Motor neuron (in vitro differentiated cells): Measurements from ENCODE around the gene MEGF11. TPM values are rescaled to one million over a fixed set of nuclear protein-coding genes. Genes with fewer than 3 reads are reported as not detected.
A peak's percentile ranks its signal among the peaks of the same experiment; 100 is the strongest.

Source experiments
- ATAC-seq, 8 experiments: fragments of 200-7000 bp; cut with Tn5 transposase; replicated peaks in 6 of 8; 2 replicates each; pipeline ENCODE4 v1.8.0; 2021; ENCODE audit warnings: mild to moderate bottlenecking in 8 of 8, moderate library complexity in 8 of 8
- H3K27ac ChIP-seq, 2 donors: fragments of 250-450 bp; sonication (Bioruptor Pico); 2 replicates each; pipeline ENCODE4 v1.9.0; 2021; ENCODE audit warnings: antibody characterized with exemption in 2 of 2, mild to moderate bottlenecking in 2 of 2, moderate library complexity in 1 of 2
- H3K4me1 ChIP-seq, 2 donors: fragments of 250-450 bp; sonication (Bioruptor Pico); replicated peaks in 1 of 2; 2 replicates each; pipeline ENCODE4 v1.6.1; 2021; ENCODE audit warnings: antibody characterized with exemption in 2 of 2, mild to moderate bottlenecking in 2 of 2, moderate library complexity in 1 of 2
- H3K4me3 ChIP-seq, 5 donors: fragments of 250-450 bp; sonication (Bioruptor Pico); 2 replicates each; pipeline ENCODE4 v1.9.0; 2021; ENCODE audit warnings: antibody characterized with exemption in 5 of 5, mild to moderate bottlenecking in 5 of 5, moderate library complexity in 4 of 5
- WGBS, 10 experiments: fragments of 450-650 bp; shearing (Covaris generic); methylation state at CpG; one replicate each; pipeline ENCODE4 v1.0.0; 2022; 5-methylcytosine and 5-hydroxymethylcytosine counted together
- in situ Hi-C, 9 experiments: fragments of 400-800 bp; cut with MboI; loops; one replicate each; pipeline ENCODE4 v1.15.0; 2021; ENCODE audit warnings: low sequenced_read_pairs in 9 of 9, low pct_unique_long_range_greater_than_20kb in 2 of 9; ENCODE audit not compliant: unreplicated experiment in 9 of 9
- total RNA-seq, 8 experiments: library from RNA; unstranded; fragments of 300-600 nt; gene quantifications; 2 replicates each; pipeline versions ENCODE4 v1.2.3 to v1.2.4, GENCODE V29; 2022

The MEGF11 gene
- total RNA-seq, 8 experiments from 2014 or later = 2.8 to 18.2 (median 9.0) TPM

DNA sequence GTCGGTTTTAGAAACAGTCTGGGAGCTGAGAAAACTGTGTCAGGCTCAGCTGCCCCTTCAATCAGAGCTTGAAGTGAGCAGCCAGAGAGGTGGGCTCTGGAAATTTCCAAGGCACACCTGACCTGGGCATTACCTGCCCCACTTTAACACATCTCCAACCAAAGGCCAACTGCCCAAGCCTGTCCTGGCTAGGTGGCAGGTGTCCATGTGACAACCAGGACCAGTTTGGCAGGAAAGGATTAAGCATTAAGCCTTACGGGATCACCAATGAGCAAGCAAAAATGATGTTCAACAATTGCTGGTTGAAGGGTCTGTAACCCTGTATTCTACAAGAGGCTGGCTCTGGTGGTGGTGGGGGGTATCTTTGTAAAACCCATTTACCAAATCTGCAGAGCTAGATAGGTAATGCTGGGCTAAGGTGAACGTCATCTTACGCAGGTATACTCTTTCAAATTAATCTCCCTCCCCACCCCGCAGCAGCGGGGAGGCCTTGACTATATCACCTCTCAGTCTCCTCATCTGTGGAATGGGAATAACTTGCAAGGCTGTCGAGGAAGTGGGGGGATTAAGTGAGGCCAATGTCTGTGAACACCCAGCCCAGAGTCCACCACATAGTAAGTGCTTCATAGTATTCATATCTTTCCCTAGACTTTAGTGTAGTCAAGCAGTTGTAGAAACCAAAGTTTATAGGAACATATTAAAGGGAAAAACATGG is 183.2 kb downstream of the MEGF11 start:
- H3K27ac ChIP-seq = no peak overlapping the region
- in situ Hi-C loops = no loop called here
- peaks cover 22 to 39% of the 10 kb centered on the region in 2 donors for H3K4me1 ChIP-seq
- no peak overlapping the region for H3K4me3 ChIP-seq
- 75 to 100% (median 89%) methylated on average over 1 to 7 of the region's 7 CpGs; no CpG with 5 or more reads in 2 of the 10 experiments for WGBS, 10 experiments
- no peak for ATAC-seq

DNA sequence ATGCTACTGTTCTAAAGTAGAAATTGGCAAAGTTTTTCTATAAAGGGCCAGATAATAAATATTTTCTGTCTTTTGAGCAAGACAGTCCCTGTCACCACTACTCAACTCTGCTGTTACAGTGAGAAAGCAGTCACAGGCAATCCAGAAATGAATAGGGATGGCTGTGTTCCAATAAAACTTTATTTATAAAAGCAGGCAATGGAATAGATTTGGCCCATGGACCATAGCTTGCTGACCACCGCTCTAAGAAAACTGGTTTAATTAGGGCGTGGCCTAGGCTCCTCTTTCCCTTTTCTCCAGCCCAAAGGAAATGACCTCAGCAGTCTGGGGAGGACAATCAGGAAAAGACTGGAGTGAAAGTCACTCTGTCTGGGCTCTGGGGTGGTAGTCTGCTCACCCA is 183.8 kb downstream of the MEGF11 start:
- peak in 1 of 8 experiments; percentile 38 for ATAC-seq
- Histone ChIP-seq H3K27ac (no peak overlapping the region), H3K4me1 (peaks cover 26 to 45% of the 10 kb centered on the region in 2 donors), H3K4me3 (no peak overlapping the region)
- in situ Hi-C loops = no loop called here
- 33 to 100% (median 71%) methylated on average over 1 of the region's 2 CpGs; no CpG with 5 or more reads in 7 of the 10 experiments for WGBS, 10 experiments

DNA sequence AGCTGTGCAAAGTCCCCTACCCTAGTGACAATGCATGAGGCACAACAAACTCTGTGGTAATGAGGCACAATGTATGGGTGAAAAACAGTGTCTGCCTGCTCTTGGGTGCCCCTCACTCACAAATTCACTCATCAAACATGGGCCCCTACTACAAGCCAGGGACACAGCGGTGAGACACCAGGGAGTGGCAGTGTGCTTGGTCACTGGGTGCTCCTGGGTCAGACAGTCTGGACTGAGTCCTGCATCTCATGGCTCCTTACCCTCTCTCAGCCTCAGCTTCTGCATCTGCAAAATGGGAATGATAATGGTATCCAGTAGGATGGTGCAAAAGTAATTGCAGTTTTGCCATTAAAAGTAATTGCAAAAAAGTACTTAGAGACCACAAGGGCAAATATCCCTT is 184.7 kb downstream of the MEGF11 start:
- in situ Hi-C loops = no loop called here
- no peak for ATAC-seq
- 100% methylated on average over 1 of the region's 1 CpG; no CpG with 5 or more reads in 8 of the 10 experiments for WGBS, 10 experiments
- peaks cover 26 to 50% of the 10 kb centered on the region in 2 donors for H3K4me1 ChIP-seq
- no peak overlapping the region for H3K4me3 ChIP-seq
- no peak overlapping the region for H3K27ac ChIP-seq

GRCh38 chr15:66067687-66068086 is 185.9 kb downstream of the MEGF11 start:
- H3K27ac ChIP-seq = no peak overlapping the region
- 0 to 83% (median 28%) methylated on average over 1 to 4 of the region's 5 CpGs; no CpG with 5 or more reads in 2 of the 10 experiments for WGBS, 10 experiments

DNA sequence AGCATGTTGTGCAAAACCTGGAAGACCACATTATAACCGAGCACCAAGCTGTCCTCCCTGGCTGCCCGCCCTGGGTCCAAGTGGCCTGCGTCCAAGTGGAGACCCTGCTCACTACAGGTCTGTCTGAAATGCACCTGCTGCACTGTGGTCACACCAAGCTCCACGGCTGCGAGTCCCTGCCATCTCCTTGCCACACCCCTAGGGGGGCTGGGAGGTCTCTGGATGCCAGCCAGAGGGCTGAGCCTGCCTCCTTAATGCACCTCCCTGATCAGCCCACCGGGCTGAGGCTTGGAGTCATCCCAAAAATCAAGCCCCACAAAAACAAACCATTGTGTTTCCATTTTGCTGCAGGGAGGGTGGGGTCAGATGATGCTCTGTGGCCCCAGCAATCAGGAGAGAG is 187.1 kb downstream of the MEGF11 start:
- WGBS, 10 experiments = 20 to 90% (median 60%) methylated on average over 1 to 3 of the region's 6 CpGs; no CpG with 5 or more reads in 7 of the 10 experiments
- Histone ChIP-seq H3K4me1 (peaks cover 23 to 54% of the 10 kb centered on the region in 2 donors), H3K27ac (no peak overlapping the region), H3K4me3 (no peak overlapping the region)
- ATAC-seq = no peak
- in situ Hi-C loops = no loop called here

More at GRCh38 chr15:66067687-66068086, 185.9 kb downstream of the MEGF11 start:
- peaks cover 26 to 60% of the 10 kb centered on the region in 2 donors for H3K4me1 ChIP-seq
- H3K4me3 ChIP-seq = no peak overlapping the region
- ATAC-seq = peak in 5 of 8 experiments; percentile 44 to 64 (median 59)
- in situ Hi-C loops = no loop called here

- in situ Hi-C loops = no loop called here
- 6 to 100% (median 90%) methylated on average over 1 to 2 of the region's 4 CpGs; no CpG with 5 or more reads in 5 of the 10 experiments for WGBS, 10 experiments
- peak overlapping the region in 1 of 2 donors; percentile 53 for H3K27ac ChIP-seq
Observed at GRCh38 chr15:66066005-66066404, 187.5 kb downstream of the MEGF11 start.

DNA sequence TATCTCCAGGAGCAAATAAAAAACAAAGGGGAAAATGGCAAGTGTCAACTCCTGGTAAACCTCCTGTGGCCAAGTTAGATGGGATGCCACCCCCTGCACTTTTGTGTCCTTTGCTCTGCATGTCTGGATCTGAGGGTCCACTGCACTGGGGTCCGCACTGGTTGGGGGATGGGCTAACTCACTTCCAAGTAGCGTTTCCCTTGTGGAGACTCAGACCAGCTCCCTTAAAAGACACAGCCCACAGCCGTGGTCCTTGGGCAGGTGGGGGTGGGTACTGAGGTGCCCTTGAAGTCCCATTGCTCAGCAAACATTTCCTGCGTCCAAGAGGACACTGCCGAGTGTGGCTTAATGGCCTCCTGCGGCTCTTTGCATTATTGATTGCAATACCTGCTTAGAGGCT is 188.2 kb downstream of the MEGF11 start:
- Histone ChIP-seq H3K4me3 (no peak overlapping the region), H3K4me1 (peaks cover 20 to 50% of the 10 kb centered on the region in 2 donors), H3K27ac (no peak overlapping the region)
- peak in 3 of 8 experiments; percentile 15 to 34 (median 20) for ATAC-seq
- 20 to 100% (median 50%) methylated on average over 1 to 5 of the region's 6 CpGs; no CpG with 5 or more reads in 3 of the 10 experiments for WGBS, 10 experiments
- in situ Hi-C loops = no loop called here

More at GRCh38 chr15:66066005-66066404, 187.5 kb downstream of the MEGF11 start:
- no peak for ATAC-seq
- H3K4me3 ChIP-seq = no peak overlapping the region
- peaks cover 19 to 50% of the 10 kb centered on the region in 2 donors for H3K4me1 ChIP-seq

GRCh38 chr15:66063147-66063546 is 190.4 kb downstream of the MEGF11 start:
- Histone ChIP-seq H3K27ac (no peak overlapping the region), H3K4me3 (no peak overlapping the region), H3K4me1 (peaks cover 25 to 60% of the 10 kb centered on the region in 2 donors)
- in situ Hi-C loops = no loop called here
- peak in 5 of 8 experiments; percentile 64 to 90 (median 73) for ATAC-seq

DNA sequence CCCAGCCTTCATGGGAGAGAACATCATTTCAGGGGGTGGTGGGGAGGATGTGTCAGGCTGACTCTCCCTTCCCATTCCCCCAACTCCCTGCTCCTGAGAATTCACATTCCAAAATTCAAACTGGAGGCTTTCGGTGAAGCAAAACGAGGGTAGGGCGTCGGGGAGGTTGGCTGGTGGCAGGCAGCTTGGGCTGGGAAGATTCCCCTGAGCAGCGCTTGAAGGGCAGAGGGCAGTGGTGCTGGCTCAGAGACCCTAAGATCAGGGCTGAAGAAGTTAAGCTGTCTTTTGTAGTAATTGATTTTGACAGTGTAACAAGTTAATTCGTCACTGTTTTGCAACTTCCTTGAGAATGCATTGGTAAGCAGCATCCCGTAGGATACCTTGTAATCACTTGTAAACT is 196.5 kb downstream of the MEGF11 start:
- H3K4me3 ChIP-seq = no peak overlapping the region
- in situ Hi-C loops = no loop called here
- 18 to 100% (median 53%) methylated on average over 1 to 7 of the region's 7 CpGs; no CpG with 5 or more reads in 2 of the 10 experiments for WGBS, 10 experiments
- H3K27ac ChIP-seq = no peak overlapping the region
- peaks cover 31 to 49% of the 10 kb centered on the region in 2 donors for H3K4me1 ChIP-seq
- ATAC-seq = no peak

- H3K4me3 ChIP-seq = no peak overlapping the region
- in situ Hi-C loops = no loop called here
Observed at GRCh38 chr15:66053991-66054390, 199.6 kb downstream of the MEGF11 start.

DNA sequence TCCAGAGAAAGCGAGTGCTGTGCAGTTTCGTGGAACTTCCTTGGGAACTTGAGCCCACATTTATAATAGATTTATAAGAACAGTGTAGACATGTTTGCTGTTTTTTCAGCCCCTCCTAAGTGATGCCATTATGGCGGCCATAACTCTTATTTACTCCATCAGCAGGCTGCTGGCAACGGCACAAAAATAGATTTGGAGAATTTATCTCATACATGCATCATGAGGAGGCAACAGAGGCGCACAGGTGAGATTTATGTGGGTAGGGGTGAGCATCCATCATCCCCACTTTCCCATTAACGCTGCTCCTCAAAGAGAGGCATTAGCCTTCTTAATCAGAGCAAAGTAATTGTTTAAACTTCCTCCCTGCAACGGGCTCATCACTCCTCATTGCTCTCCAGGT is 201.7 kb downstream of the MEGF11 start:
- WGBS, 10 experiments = 15 to 82% (median 56%) methylated on average over 1 to 6 of the region's 7 CpGs; no CpG with 5 or more reads in 2 of the 10 experiments
- in situ Hi-C loops = no loop called here
- ATAC-seq = peak in 5 of 8 experiments; percentile 17 to 77 (median 61)

More at GRCh38 chr15:66053991-66054390, 199.6 kb downstream of the MEGF11 start:
- WGBS, 10 experiments = 41 to 100% (median 83%) methylated on average over 1 to 3 of the region's 3 CpGs; no CpG with 5 or more reads in 5 of the 10 experiments
- Histone ChIP-seq H3K27ac (no peak overlapping the region), H3K4me1 (peaks cover 40 to 63% of the 10 kb centered on the region in 2 donors)
- no peak for ATAC-seq

DNA sequence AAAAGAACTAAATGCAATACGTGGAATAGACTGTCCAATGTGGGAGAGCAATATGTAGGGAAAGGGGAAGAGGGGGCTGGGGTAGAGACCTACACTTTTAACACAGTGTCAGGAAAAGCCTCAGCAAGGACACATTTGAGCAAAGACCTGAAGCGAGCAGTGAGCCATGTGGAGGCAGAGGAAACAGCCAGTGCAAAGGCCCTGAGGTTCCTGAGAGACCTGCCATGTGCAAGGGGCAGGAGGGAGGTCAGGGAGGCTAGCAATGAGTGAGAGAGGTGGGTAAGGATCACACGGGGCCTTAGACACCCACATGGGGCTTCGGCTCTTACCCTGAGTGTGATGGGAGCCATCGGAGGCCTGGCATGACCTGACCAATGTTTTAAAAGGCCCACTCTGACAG is 203.3 kb downstream of the MEGF11 start:
- 0 to 100% (median 65%) methylated on average over 1 to 4 of the region's 5 CpGs; no CpG with 5 or more reads in 4 of the 10 experiments for WGBS, 10 experiments
- no peak overlapping the region for H3K27ac ChIP-seq
- in situ Hi-C loops = no loop called here
- H3K4me1 ChIP-seq = peaks cover 35 to 42% of the 10 kb centered on the region in 2 donors
- no peak for ATAC-seq
- no peak overlapping the region for H3K4me3 ChIP-seq

More for the DNA sequence above, 201.7 kb downstream of the MEGF11 start:
- Histone ChIP-seq H3K27ac (no peak overlapping the region), H3K4me1 (peaks cover 35 to 48% of the 10 kb centered on the region in 2 donors), H3K4me3 (no peak overlapping the region)

GRCh38 chr15:66049353-66049752 is 204.2 kb downstream of the MEGF11 start:
- Histone ChIP-seq H3K27ac (peak overlapping the region in 1 of 2 donors; percentile 37), H3K4me1 (peaks cover 35 to 42% of the 10 kb centered on the region in 2 donors), H3K4me3 (no peak overlapping the region)
- WGBS, 10 experiments = 0 to 13% (median 6%) methylated on average over 2 to 5 of the region's 6 CpGs; no CpG with 5 or more reads in 3 of the 10 experiments
- in situ Hi-C loops = no loop called here
- peak in 6 of 8 experiments; percentile 25 to 65 (median 48) for ATAC-seq
